ENCODE measurements around the gene SLC6A13. TPM values are rescaled to one million over a fixed set of nuclear protein-coding genes. Genes with fewer than 3 reads are reported as not detected.

Gene SLC6A13
- total and polyA plus RNA-seq, 2 donors from 2014 or later: 22.8 to 161 TPM

DNA sequence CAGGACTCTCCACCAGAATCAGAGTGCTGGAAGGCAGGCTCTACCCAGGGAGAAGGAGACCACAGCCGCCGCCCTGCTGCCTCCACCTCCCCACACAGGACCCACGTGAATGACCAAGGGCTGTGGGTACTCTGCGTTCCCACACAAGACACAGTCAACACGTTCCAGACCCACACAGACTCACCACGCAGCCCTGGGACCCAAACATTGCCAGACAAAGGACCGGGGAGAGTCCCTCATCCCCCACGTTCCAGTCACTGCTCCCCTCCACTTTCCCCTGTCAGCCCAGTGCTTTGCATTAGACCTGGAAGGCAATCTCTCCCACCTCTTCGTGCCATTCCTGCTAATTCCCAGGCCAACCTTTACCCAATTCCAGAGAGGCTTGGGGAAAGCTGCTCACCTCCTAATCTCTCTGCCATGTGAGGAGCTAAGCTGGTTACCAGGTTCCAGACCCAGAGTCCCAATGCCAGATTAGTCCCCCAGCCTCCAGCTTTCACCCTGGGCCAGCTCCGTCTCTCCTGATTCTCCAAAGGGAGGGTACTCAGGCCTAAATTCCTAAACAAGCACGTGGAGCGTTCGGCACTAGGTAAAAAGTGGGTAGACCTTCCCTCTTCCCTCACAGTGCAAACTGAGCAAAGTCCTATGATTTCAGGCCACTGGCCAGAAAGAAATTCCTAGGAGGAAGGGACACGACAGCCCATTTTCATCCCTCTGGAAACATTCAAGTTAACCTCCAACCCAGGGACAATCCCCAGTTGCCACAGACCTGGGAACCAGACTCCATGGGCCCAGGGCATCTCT lies 4.9 kb downstream of the SLC6A13 start:
- no peaks in the 10 kb centered on the region for H3K27me3 ChIP-seq (ENCODE audit: control insufficient read depth, insufficient read depth, low read length)
- FAIRE-seq: no peak
- H3K9me3 ChIP-seq (ENCODE audit: control insufficient read depth in 2 of 3, insufficient read depth in 1 of 3, low read length in 3 of 3): no peaks in the 10 kb centered on the region
- H3K36me3 ChIP-seq (ENCODE audit: control insufficient read depth in 2 of 3, insufficient read depth in 3 of 3, low read length in 3 of 3): peaks cover 0 to 7% (median 2%) of the 10 kb centered on the region in 3 donors
- TF ChIP-seq, protein P1, sequence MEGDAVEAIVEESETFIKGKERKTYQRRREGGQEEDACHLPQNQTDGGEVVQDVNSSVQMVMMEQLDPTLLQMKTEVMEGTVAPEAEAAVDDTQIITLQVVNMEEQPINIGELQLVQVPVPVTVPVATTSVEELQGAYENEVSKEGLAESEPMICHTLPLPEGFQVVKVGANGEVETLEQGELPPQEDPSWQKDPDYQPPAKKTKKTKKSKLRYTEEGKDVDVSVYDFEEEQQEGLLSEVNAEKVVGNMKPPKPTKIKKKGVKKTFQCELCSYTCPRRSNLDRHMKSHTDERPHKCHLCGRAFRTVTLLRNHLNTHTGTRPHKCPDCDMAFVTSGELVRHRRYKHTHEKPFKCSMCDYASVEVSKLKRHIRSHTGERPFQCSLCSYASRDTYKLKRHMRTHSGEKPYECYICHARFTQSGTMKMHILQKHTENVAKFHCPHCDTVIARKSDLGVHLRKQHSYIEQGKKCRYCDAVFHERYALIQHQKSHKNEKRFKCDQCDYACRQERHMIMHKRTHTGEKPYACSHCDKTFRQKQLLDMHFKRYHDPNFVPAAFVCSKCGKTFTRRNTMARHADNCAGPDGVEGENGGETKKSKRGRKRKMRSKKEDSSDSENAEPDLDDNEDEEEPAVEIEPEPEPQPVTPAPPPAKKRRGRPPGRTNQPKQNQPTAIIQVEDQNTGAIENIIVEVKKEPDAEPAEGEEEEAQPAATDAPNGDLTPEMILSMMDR (IDR thresholded peaks at IDR 0.05; ENCODE audit: borderline replicate concordance, extremely low read depth, insufficient read depth): no peak
- H3K9ac ChIP-seq (ENCODE audit: low read length in 3 of 3): peak overlapping the region in 1 of 3 donors; percentile 63
- DNase-seq: no peak
- intact Hi-C loops (cut with DNase I): no loop called here
- H3K27ac ChIP-seq (ENCODE audit: low read depth in 2 of 2, low read length in 2 of 2): peak overlapping the region; percentile 65 to 81
- H3K4me3 ChIP-seq (ENCODE audit: low read length in 3 of 3): peak overlapping the region in 2 of 3 donors; percentile 48 to 61
- H3K4me1 ChIP-seq (ENCODE audit: control insufficient read depth in 2 of 3, insufficient read depth in 2 of 3, low read depth in 1 of 3, low read length in 3 of 3): peaks cover 2 to 12% (median 7%) of the 10 kb centered on the region in 3 donors

DNA sequence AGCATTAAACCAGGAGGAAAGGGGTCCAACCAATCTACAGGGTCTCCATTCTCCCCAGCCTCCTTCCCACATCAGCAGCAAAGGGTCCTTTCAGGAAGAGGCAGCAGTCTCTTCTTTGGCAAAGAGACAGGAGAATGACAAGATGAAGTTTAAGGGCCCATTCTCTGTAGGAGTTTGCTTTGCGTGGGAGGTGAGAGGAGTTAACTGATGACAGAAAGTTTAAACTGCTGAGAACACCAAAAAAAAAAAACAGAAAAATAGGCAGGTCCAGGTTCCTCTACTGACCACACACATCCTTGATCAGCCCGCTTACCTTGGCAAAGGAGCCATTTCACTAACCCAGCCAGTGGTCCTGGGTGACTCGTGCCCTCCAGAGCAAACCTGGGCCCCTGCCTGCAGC lies 5.7 kb downstream of the SLC6A13 start:
- DNase-seq: peak in 1 of 5 donors; percentile 36
- TF ChIP-seq, protein P1 (IDR thresholded peaks at IDR 0.05; ENCODE audit: borderline replicate concordance, extremely low read depth, insufficient read depth): no peak

DNA sequence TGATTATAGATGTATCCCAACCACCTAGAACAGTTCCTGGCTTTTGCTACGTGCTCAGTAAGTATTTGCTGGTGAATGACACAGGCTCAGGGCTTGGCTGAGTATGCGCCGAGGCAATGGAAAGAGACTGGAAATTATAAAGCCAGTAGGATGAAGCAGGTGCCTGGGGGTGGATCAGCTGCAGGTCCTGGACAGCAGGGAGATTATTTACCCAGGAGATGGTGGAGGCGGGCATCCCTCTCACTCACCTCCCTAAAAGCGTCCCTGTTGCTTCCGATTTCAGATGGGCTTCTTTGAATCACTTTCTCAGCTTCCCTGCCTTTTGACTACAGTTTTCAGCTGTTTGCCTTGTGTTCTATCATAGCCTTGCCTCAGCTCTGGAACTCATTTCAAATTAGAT lies 6.4 kb downstream of the SLC6A13 start:
- Histone ChIP-seq H3K4me1 (ENCODE audit: control insufficient read depth in 2 of 3, insufficient read depth in 2 of 3, low read depth in 1 of 3, low read length in 3 of 3) (peaks cover 6 to 13% (median 12%) of the 10 kb centered on the region in 3 donors), H3K27me3 (ENCODE audit: control insufficient read depth, insufficient read depth, low read length) (no peaks in the 10 kb centered on the region), H3K27ac (ENCODE audit: low read depth in 2 of 2, low read length in 2 of 2) (peak overlapping the region in 1 of 2 donors; percentile 6), H3K4me3 (ENCODE audit: low read length in 3 of 3) (peak overlapping the region in 1 of 3 donors; percentile 61), H3K36me3 (ENCODE audit: control insufficient read depth in 2 of 3, insufficient read depth in 3 of 3, low read length in 3 of 3) (peaks cover 0 to 7% (median 2%) of the 10 kb centered on the region in 3 donors), H3K9ac (ENCODE audit: low read length in 3 of 3) (no peak overlapping the region), H3K9me3 (ENCODE audit: control insufficient read depth in 2 of 3, insufficient read depth in 1 of 3, low read length in 3 of 3) (no peaks in the 10 kb centered on the region)
- intact Hi-C loops (cut with DNase I): no loop called here
- DNase-seq (no peak), FAIRE-seq (no peak)
- TF ChIP-seq, protein P1 (IDR thresholded peaks at IDR 0.05; ENCODE audit: borderline replicate concordance, extremely low read depth, insufficient read depth): no peak

More for the DNA sequence above, 5.7 kb downstream of the SLC6A13 start:
- intact Hi-C loops (cut with DNase I): no loop called here
- Histone ChIP-seq H3K9me3 (ENCODE audit: control insufficient read depth in 2 of 3, insufficient read depth in 1 of 3, low read length in 3 of 3) (no peaks in the 10 kb centered on the region), H3K9ac (ENCODE audit: low read length in 3 of 3) (peak overlapping the region in 1 of 3 donors; percentile 63), H3K36me3 (ENCODE audit: control insufficient read depth in 2 of 3, insufficient read depth in 3 of 3, low read length in 3 of 3) (peaks cover 0 to 7% (median 2%) of the 10 kb centered on the region in 3 donors), H3K4me3 (ENCODE audit: low read length in 3 of 3) (peak overlapping the region in 2 of 3 donors; percentile 21 to 61), H3K27me3 (ENCODE audit: control insufficient read depth, insufficient read depth, low read length) (no peaks in the 10 kb centered on the region), H3K27ac (ENCODE audit: low read depth in 2 of 2, low read length in 2 of 2) (peak overlapping the region; percentile 43 to 81), H3K4me1 (ENCODE audit: control insufficient read depth in 2 of 3, insufficient read depth in 2 of 3, low read depth in 1 of 3, low read length in 3 of 3) (peaks cover 6 to 13% (median 12%) of the 10 kb centered on the region in 3 donors)
- FAIRE-seq: no peak
